ENCODE results near the gene ARHGEF33.
"Not testable (repeated sequence)": the region's sequence is repeated elsewhere in the genome, so short reads cannot be mapped to it uniquely, and the experiment has no call there.

Gene ARHGEF33

DNA sequence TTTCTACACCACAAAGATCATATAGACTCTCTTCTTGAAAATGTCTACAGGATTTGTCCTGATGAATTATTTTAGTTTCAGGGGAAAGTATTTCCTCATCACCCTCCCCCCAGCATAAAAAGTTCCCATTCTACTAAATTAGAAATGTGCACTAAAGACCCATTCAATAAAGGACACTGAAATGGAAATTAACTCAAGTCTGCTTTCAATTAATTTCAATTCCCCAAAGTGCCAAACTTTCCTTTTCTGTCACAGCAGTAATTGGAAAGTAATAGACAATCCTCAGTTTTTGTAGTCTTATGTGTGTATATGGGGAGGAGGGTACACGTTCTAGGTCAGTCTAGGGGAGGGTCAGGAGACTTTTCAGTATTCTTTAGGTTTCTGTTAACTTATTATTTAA lies 21.5 kb downstream of the ARHGEF33 start:
- no peak for DNase-seq (ENCODE audit: low read depth)

DNA sequence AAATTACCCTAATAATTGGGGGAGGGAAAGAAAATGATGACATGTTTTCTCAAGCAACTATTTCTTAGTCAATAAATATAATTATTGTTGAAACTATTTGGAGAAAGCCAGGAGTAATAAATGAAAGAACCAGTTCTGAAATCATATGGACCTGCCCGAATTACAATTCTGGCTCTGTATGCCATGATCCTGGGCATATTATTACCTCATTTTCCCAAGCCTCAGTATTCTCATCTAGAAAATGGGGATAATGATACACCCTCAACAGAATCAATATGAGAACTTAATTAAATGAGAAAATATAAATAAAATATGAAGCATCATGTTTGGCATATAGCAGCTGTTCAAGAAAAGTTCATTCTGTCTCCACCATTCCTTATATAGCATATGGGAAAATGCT lies 22.9 kb downstream of the ARHGEF33 start:
- DNase-seq (ENCODE audit: low read depth): no peak

DNA sequence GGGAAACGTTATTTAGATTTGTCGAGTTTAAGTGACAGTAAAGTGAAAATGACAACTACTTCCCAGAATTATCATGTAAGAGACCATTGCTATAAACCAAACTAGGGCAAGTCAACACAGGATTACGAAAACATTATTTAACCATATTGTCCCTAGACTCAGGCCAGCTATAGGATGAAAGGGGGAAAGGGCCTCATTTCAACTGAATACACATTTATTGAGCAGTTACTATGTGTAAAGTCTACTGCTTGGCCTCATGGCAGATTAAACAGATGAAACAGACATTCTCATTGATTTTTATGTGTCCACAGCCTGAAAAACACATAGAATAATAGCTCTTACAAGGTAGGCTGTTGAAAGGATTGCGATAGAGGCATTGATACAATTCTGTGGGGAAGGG lies 32.7 kb downstream of the ARHGEF33 start:
- DNase-seq (ENCODE audit: low read depth): no peak

GRCh38 chr2:38922902-38923301 lies 33.2 kb downstream of the ARHGEF33 start:
- DNase-seq (ENCODE audit: low read depth): no peak

- DNase-seq (ENCODE audit: low read depth): no peak
These were observed 36.3 kb downstream of the ARHGEF33 start for GRCh38 chr2:38925982-38926381.

GRCh38 chr2:38930600-38930999 lies 40.9 kb downstream of the ARHGEF33 start:
- DNase-seq (ENCODE audit: low read depth): no peak

DNA sequence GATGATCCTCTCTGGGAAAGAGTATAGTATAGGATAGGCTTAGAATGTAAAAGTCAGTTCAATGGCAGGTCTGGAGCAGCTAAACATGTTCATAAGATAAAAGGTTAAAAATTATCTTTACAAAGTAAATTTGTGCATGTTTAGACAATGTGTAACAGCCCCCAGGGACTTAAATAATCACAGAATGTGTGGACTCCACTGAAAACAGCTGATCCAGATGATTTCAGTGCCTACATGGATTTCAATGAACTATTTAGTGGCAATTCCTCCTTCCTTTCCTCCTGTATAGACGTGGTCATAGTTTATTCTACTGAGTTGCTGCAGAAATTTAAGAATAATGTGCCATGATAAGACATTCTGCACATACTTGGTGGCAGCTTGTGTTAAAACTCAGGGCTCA lies 42.9 kb downstream of the ARHGEF33 start:
- no peak for DNase-seq (ENCODE audit: low read depth)

GRCh38 chr2:38933653-38934052 lies 44.0 kb downstream of the ARHGEF33 start:
- no peak for DNase-seq (ENCODE audit: low read depth)

GRCh38 chr2:38934742-38935141 lies 45.1 kb downstream of the ARHGEF33 start:
- no peak for DNase-seq (ENCODE audit: low read depth)

- no peak for DNase-seq (ENCODE audit: low read depth)
These were observed 46.0 kb downstream of the ARHGEF33 start for GRCh38 chr2:38935568-38936172.

- not testable (repeated sequence) for DNase-seq (ENCODE audit: low read depth)
These were observed 46.8 kb downstream of the ARHGEF33 start for GRCh38 chr2:38936516-38936915.

DNA sequence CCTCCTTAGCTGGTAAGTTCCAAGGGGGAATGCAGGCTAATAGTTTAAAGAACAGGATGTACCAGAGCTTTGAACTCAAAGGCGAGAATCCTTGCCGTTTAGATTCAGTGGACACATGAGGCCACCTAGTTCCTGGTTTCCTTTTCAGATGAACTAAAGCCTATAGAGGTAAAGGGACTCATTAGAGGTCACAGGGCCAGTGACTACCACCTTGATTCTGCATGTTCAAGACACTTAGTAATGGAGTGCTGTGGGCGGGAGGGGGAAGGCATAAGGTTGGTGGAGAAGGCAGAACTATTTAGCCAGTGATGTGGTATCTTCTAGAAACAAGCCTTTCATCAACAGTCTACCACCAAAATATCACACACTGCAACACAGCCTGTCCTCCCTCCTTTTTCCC lies 47.9 kb downstream of the ARHGEF33 start:
- no peak for DNase-seq (ENCODE audit: low read depth)

DNA sequence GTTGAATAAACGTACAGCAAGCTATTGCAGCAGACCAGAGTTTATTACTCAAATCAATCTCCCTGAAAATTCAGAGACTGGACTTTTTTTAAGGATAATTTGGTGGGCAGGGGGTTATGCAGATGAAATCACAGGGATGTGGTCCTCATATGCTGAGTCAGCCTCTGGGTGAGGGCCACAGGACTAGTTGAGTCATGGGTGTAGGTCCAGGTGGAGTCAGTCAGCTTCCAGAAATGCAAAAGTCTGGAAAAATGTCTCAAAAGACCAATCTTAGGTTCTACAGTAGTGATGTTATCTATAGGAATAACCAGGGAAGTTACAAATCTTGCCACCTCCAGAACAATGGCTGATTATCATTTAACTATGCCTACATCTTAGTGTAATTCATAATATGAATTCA lies 51.1 kb downstream of the ARHGEF33 start:
- no peak for DNase-seq (ENCODE audit: low read depth)

- no peak for DNase-seq (ENCODE audit: low read depth)
These were observed 54.1 kb downstream of the ARHGEF33 start for GRCh38 chr2:38943784-38944183.

DNA sequence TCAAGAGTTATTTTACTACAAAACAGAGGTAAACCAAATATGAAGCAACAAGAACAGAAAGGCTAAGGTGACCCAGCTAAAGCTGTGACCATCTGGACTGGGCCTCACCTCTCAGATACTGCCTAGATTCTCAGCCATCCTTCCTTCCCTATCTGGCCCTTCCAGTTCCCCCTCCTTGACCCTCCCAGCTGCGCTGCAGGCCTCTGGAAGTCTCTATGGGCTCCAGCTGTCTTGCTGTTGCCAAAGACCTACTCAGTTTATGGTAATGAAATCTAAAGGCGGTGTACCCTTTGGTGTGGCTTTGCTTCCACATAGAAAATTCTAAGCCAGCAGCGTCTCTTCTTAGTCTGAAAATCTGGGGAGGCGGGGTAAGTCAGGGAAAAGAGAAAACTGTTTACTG lies 55.7 kb downstream of the ARHGEF33 start:
- DNase-seq (ENCODE audit: low read depth): peak; percentile 26

DNA sequence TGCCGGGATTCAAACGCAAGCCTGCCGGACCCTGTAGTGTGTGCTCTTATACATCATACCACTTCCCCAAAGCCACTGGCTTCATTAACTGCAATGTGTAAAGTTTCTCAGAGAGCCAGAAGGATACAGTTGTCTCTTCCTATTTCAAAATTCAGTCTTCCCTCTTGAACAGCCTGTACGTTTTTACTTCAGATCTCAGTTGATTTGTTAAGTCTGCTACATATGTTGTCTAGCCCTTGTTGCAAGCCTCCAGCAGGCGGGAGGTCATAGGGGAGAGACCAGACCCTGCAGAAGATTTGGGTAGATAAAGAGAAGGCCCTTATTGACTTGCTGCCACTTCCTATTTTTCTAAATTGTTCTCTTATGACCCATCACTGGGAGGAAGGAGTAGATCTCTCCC lies 56.2 kb downstream of the ARHGEF33 start:
- DNase-seq (ENCODE audit: low read depth): peak; percentile 50

DNA sequence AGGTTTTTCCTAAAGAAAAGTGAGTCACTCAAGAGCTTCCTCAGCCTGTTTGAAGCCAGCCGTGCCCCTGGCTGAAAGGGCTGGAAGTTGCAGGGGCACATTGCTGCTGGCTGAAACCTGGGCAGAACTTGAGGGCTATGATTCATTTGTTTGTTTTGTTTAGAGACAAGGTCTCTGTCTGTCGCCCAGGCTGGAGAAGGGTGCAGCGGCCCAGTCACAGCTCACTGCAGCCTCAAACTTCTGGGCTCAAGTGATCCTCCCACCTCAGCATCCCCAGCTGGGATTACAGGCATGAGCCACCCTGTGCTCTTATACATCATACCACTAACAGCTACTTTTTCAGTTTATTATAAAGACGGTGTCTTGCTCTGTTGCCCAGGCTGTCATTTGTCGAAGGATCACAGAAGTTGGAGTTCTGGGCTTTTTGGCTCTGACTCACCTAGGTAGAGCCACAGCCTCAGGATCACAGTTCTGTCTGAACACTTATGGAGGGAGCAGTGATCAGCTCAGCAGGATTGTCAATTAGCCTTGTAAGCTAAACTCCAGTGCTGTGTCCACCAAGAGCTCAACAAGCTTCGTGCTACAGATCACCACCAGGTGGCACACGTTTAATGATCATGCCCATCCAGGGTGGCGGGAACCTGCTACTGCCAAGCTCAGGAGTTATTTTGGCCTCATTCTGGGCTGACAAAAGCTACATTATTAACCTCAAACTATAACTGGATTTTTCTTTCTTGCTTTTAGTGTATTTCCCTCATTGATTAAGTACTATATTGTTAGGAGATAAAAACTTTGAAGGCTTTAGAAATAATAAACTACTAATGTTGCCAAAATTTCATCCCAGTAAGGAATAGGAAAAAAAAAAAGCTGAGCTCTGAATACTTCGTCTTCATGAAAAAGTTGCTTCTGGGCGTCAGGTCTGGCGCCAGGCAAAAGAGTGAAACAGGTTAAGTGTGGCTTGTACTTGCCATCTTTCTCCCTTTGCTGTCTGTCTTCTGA lies 57.9 kb downstream of the ARHGEF33 start:
- peak; percentile 60 for DNase-seq (ENCODE audit: low read depth)

DNA sequence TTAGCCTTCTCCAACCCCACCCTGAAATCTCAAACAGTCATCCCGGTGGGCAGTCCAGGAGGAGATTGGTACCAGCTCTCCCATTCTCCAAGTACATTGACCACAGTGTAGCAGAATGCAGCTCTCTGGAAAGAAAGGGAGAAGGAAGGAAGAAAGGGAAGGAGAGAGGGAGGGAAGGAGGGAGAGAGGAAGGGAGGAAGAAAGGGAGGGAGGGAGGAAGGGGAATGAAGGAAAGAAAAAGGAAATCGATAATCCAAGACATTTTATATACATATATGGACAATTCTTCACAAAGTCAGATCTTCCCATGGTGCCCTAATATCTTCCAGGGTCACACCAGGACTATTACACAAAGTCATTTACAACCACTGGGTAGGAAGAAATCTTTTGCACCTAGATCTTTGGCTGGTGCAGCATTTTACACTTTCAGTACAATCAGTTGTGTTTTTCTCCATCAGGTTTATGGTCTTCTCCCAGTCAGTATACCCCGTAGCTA lies 58.8 kb downstream of the ARHGEF33 start:
- DNase-seq (ENCODE audit: low read depth): no peak

DNA sequence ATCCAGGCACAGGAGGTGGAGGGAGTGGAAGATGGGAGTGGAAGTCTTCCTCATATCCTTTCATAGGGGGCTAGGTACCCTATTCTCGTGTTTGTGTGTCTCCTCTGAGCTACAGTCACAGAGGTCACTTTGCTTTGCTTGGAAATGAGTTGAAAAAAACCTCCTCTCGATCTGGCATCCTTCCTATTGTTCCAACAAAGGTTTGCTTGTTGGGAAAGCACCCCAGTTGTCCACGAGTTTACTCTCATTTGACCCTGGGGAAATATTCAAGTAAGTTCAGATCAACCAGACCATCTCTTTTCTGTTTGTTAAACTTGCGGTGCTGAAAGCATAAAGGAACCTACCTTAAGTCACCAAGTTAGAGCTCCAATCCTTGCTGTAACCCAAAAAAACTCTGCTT lies 59.3 kb downstream of the ARHGEF33 start:
- no peak for DNase-seq (ENCODE audit: low read depth)

GRCh38 chr2:38951766-38952165 lies 62.1 kb downstream of the ARHGEF33 start:
- DNase-seq (ENCODE audit: low read depth): no peak

DNA sequence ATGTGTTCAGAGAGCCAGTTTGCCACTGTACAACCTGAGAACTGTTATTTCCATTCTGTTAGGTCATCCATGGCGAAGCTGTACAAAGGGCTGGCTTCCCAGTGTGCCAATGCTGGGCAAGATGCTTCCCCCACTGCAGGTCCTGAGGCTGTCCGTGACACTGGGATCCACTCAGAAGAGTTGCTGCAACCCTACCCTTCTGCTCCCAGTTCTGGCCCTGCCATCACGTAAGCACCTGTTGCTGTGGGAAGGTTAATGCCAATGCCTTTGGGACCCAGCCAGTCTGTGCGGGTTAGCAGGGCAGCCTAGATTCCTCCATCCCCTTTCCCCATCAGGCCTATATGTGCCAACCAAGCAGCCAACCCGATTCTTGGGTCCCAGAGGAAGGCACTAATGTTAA lies 68.3 kb downstream of the ARHGEF33 start:
- no peak for DNase-seq (ENCODE audit: low read depth)

DNA sequence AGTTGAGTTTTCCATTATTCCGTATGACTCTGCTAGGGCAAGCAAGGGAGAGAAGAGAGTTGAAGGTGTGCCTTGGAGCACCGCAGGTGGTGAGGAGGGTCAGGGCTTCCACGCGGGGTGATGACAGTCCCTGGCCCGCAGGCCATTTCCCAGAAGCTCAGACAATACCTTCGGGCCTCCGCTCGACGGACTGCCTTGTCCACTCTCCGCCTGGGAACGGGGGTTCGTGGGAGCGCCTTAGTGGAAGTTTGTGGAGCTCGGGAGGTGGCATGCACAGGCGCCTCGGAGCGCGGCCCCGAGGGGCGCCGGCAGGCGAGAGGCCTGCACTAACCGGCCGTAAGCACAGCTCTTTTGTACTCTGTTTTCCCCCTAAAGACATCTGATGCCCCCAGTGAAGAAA lies 69.8 kb downstream of the ARHGEF33 start:
- DNase-seq (ENCODE audit: low read depth): no peak

- no peak for DNase-seq (ENCODE audit: low read depth)
These were observed 70.4 kb downstream of the ARHGEF33 start for GRCh38 chr2:38959938-38960608.
